Measurements from ENCODE around the gene CYREN. TPM values are rescaled to one million over a fixed set of nuclear protein-coding genes. Genes with fewer than 3 reads are reported as not detected.

Gene CYREN
- total RNA-seq, 1 experiment from 2014 or later: 70.5 TPM

GRCh38 chr7:135154734-135155133 lies 15.8 kb downstream of the CYREN start:
- Histone ChIP-seq H3K4me3 (no peak overlapping the region), H3K27me3 (ENCODE audit: insufficient read depth, low read depth) (no peaks in the 10 kb centered on the region), H3K4me2 (no peak overlapping the region), H4K20me1 (ENCODE audit: insufficient read depth) (no peaks in the 10 kb centered on the region), H3K27ac (no peak overlapping the region), H3K9me3 (ENCODE audit: insufficient read depth, low read depth) (peaks cover 31% of the 10 kb centered on the region), H2AFZ (no peak overlapping the region), H3K79me2 (ENCODE audit: low read depth) (no peaks in the 10 kb centered on the region), H3K4me1 (replicated peaks; ENCODE audit: insufficient read depth) (peaks cover 2% of the 10 kb centered on the region), H3K36me3 (ENCODE audit: low read depth) (peaks cover 7% of the 10 kb centered on the region; the same call in 1 of the 2 replicates), H3F3A (ENCODE audit: insufficient read depth, low read depth) (no peaks in the 10 kb centered on the region), H3K9me2 (ENCODE audit: insufficient read depth) (no peaks in the 10 kb centered on the region)
- ChIA-PET POLR2A (ENCODE audit: unreplicated experiment) (no interaction called here), CTCF (no interaction called here)
- BruUV-seq (replicated peaks): no TSS peak
- intact Hi-C loops (cut with micrococcal nuclease; ENCODE audit: unreplicated experiment): no loop called here
- DNase-seq: no peak
- TF ChIP-seq EZH2 (IDR thresholded peaks at IDR 0.05; ENCODE audit: low read depth) (no peak), CTCF (conservative IDR thresholded peaks at IDR 0.05) (no peak)

- Histone ChIP-seq H3K4me3 (no peak overlapping the region), H4K20me1 (ENCODE audit: insufficient read depth) (no peaks in the 10 kb centered on the region), H3K9me3 (ENCODE audit: insufficient read depth, low read depth) (peaks cover 20% of the 10 kb centered on the region), H3K4me1 (replicated peaks; ENCODE audit: insufficient read depth) (peaks cover 6% of the 10 kb centered on the region; the same call in 1 of the 2 replicates), H3K27me3 (ENCODE audit: insufficient read depth, low read depth) (no peaks in the 10 kb centered on the region), H3K27ac (no peak overlapping the region), H3K36me3 (ENCODE audit: low read depth) (no peaks in the 10 kb centered on the region), H3K4me2 (no peak overlapping the region), H3K79me2 (ENCODE audit: low read depth) (no peaks in the 10 kb centered on the region), H3F3A (ENCODE audit: insufficient read depth, low read depth) (peaks cover 6% of the 10 kb centered on the region; the same call in 1 of the 2 replicates), H2AFZ (no peak overlapping the region), H3K9me2 (ENCODE audit: insufficient read depth) (no peaks in the 10 kb centered on the region)
- POLR2A ChIA-PET (ENCODE audit: unreplicated experiment): no interaction called here
- no peak for TF ChIP-seq EZH2 (IDR thresholded peaks at IDR 0.05; ENCODE audit: low read depth)
- no peak for TF ChIP-seq CTCF (conservative IDR thresholded peaks at IDR 0.05)
- DNase-seq: no peak
- intact Hi-C loops (cut with micrococcal nuclease; ENCODE audit: unreplicated experiment): no loop called here
- no TSS peak for BruUV-seq (replicated peaks)
- CTCF ChIA-PET: no interaction called here
Observed at GRCh38 chr7:135152442-135152841, 18.1 kb downstream of the CYREN start.

- Histone ChIP-seq H3K9me3 (ENCODE audit: insufficient read depth, low read depth) (peaks cover 13% of the 10 kb centered on the region), H3K9me2 (ENCODE audit: insufficient read depth) (no peaks in the 10 kb centered on the region), H3K27me3 (ENCODE audit: insufficient read depth, low read depth) (no peaks in the 10 kb centered on the region), H3K36me3 (ENCODE audit: low read depth) (no peaks in the 10 kb centered on the region), H2AFZ (no peak overlapping the region), H4K20me1 (ENCODE audit: insufficient read depth) (no peaks in the 10 kb centered on the region), H3F3A (ENCODE audit: insufficient read depth, low read depth) (peaks cover 6% of the 10 kb centered on the region; the same call in 1 of the 2 replicates), H3K79me2 (ENCODE audit: low read depth) (no peaks in the 10 kb centered on the region), H3K4me1 (replicated peaks; ENCODE audit: insufficient read depth) (peaks cover 6% of the 10 kb centered on the region; the same call in 1 of the 2 replicates), H3K4me2 (no peak overlapping the region), H3K27ac (no peak overlapping the region), H3K4me3 (no peak overlapping the region)
- DNase-seq: no peak
- intact Hi-C loops (cut with micrococcal nuclease; ENCODE audit: unreplicated experiment): no loop called here
- no TSS peak for BruUV-seq (replicated peaks)
- CTCF ChIA-PET: interaction anchor here (0.6 kb wide), 1 partner anchor 364 kb away, joined by 4 read pairs; no protein-coding TSS in a partner anchor
- POLR2A ChIA-PET (ENCODE audit: unreplicated experiment): no interaction called here
- no peak for TF ChIP-seq EZH2 (IDR thresholded peaks at IDR 0.05; ENCODE audit: low read depth)
- no peak for TF ChIP-seq CTCF (conservative IDR thresholded peaks at IDR 0.05)
Observed at GRCh38 chr7:135151533-135151932, 19.0 kb downstream of the CYREN start.
